ENCODE measurements around the gene RABGEF1.
"Not testable (repeated sequence)": the region's sequence is repeated elsewhere in the genome, so short reads cannot be mapped to it uniquely, and the experiment has no call there.

GRCh38 chr7:66825538-66825937 is 85.0 kb downstream of the RABGEF1 start:
- peak; percentile 63 for TF ChIP-seq CTCF (conservative IDR thresholded peaks at IDR 0.05)
- not testable (repeated sequence) for TF ChIP-seq EZH2 (IDR thresholded peaks at IDR 0.05; ENCODE audit: low read depth)

Data from PC-9 (cell line).